H1 (cell line): ENCODE data around the gene C12orf42. TPM values are rescaled to one million over a fixed set of nuclear protein-coding genes. Genes with fewer than 3 reads are reported as not detected.

Experiments used
- BRCA1 ChIP-seq: IDR thresholded peaks from 2 replicates; pipeline ENCODE4 v1.6.1; 2012; ENCODE audit warnings: low read depth, low read length, improper control_type of control experiment
- CHD7 ChIP-seq: fragments of 300-600 bp; sonication (generic); IDR thresholded peaks from 2 replicates; pipeline ENCODE4 v1.7.1; 2012; ENCODE audit warnings: low read length, moderate library complexity, mild to moderate bottlenecking, inconsistent platforms; ENCODE audit not compliant: insufficient replicate concordance
- KDM1A ChIP-seq: fragments of 200-600, 300-600 bp; sonication (generic); IDR thresholded peaks from 2 replicates; pipeline ENCODE4 v1.7.1; 2016; ENCODE audit warnings: mild to moderate bottlenecking, low read length, borderline replicate concordance
- KDM5A ChIP-seq: fragments of 200-600 bp; IDR thresholded peaks from 2 replicates; pipeline ENCODE4 v1.7.1; 2012; ENCODE audit warnings: mild to moderate bottlenecking, low read length, inconsistent platforms, mixed read lengths
- SIX5 ChIP-seq: IDR thresholded peaks from 2 replicates; pipeline ENCODE4 v1.6.1; 2011; ENCODE audit warnings: mild to moderate bottlenecking, low read depth, low read length
- SP4 ChIP-seq: IDR thresholded peaks from 2 replicates; pipeline ENCODE4 v1.6.1; 2012; ENCODE audit warnings: low read length, inconsistent platforms
- polyA plus RNA-seq, 7 experiments: library from polyadenylated mRNA; depleted of rRNA in 3 of 7; stranded (reverse) in 5 of 7; unstranded in 2 of 7; fragments of >200 nt in 5 of 7; fragments of 200-250 nt in 2 of 7; gene quantifications; 1 replicate in 5 of 7; 2 replicates in 1 of 7; 4 replicates in 1 of 7; pipeline versions ENCODE4 v1.2.1 to v1.2.3, GENCODE V29; 2011 to 2013; ENCODE audit warnings: missing spikeins in 2 of 7, mixed read lengths in 2 of 7
- total RNA-seq: library from RNA; stranded (reverse); fragmentation: NEBNext Ultra II Directional; extraction: Animal tissue kit (Norgen Biotek cat#: 25700); gene quantifications from 2 replicates; pipeline ENCODE4 v1.2.1, GENCODE V29; 2021

Gene C12orf42
- total and polyA plus RNA-seq, 2 of the 8 experiments (the other 6 are each of a cell fraction or from before 2014, with no cell fraction given) = 0.05 TPM; not detected in 1

DNA sequence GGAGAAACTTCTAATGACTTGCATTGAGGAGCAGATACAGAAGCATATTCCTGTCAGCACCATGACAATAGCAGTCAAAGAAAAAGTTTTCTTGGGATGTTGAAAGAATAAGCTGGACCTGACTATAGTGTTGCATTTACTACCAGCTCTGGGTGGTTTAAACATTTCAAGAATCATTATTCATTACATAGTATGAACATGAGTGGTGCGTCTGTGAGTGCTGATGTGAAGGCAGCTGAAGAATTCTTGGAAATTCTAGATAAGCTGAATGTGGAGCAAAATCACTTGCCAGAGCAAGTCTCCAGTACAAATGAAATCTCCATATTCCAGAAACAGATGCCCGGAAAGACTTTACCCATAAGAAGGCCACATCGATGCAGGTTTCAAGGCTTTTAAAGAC, 46.3 kb upstream of the C12orf42 start (continued):
- no peak for TF ChIP-seq SP4
- no peak for TF ChIP-seq CHD7
- no peak for TF ChIP-seq KDM1A
- TF ChIP-seq BRCA1 = no peak
- no peak for TF ChIP-seq KDM5A
- TF ChIP-seq SIX5 = no peak
